ENCODE data around the gene PTPRN2. TPM values are rescaled to one million over a fixed set of nuclear protein-coding genes. Genes with fewer than 3 reads are reported as not detected.

Gene PTPRN2
- total RNA-seq, 1 experiment from 2014 or later: not detected

DNA sequence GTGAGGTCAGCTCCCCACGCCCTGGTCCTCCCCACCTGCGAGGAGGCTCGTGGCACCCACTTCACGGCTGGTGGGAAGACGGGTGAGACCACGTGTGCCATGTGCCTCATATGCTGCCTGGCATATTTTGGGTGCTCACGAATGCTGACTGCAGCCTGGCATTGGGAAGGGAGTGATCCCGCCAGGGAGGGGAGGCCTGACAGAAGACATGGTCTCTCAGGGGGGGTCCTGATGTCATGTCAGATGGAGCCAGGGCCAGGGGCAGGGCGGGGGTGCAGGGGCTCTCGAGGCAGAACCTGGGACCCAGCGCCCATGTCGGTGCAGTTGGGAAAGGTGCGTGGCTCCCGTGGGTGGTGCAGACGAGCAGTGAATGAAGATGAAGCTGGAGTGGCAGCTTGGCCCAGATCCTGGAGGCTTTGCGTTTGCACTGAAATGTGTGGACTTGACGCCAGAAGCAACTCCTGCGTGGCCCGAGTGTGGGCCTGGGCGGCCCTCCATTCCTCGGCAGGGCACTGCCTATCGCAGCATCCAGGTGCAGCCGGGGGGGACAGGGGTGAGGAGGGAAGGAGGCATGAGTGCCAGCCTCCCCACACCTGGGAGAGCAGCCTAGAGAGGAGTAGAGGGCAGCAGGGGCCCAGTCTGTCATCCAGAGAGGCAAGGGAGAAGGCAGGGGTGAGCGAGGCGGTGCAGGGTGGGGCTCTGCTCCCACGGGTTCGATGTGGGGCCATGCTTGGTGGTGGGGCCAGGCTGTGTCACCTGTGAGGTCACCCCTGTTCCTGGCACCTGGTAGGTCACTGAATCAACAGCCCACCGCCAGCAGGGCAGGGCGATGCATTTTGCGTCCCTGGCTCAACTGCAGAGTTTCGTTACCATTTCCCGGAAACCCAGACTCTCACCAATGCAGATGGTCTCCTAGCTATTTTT lies 865.2 kb downstream of the PTPRN2 start:
- ChIA-PET POLR2A (ENCODE audit: unreplicated experiment) (no interaction called here), CTCF (no interaction called here)
- peaks cover 4% of the 10 kb centered on the region; the same call in 1 of the 2 replicates for H4K20me1 ChIP-seq (ENCODE audit: insufficient read depth)
- H3K4me1 ChIP-seq (replicated peaks; ENCODE audit: insufficient read depth): no peaks in the 10 kb centered on the region
- H3K4me2 ChIP-seq: no peak overlapping the region
- H3K9me2 ChIP-seq (ENCODE audit: insufficient read depth): no peaks in the 10 kb centered on the region
- peaks cover 99% of the 10 kb centered on the region for H3K27me3 ChIP-seq (ENCODE audit: insufficient read depth, low read depth)
- TF ChIP-seq EZH2 (IDR thresholded peaks at IDR 0.05; ENCODE audit: low read depth): no peak
- TF ChIP-seq, protein P1, sequence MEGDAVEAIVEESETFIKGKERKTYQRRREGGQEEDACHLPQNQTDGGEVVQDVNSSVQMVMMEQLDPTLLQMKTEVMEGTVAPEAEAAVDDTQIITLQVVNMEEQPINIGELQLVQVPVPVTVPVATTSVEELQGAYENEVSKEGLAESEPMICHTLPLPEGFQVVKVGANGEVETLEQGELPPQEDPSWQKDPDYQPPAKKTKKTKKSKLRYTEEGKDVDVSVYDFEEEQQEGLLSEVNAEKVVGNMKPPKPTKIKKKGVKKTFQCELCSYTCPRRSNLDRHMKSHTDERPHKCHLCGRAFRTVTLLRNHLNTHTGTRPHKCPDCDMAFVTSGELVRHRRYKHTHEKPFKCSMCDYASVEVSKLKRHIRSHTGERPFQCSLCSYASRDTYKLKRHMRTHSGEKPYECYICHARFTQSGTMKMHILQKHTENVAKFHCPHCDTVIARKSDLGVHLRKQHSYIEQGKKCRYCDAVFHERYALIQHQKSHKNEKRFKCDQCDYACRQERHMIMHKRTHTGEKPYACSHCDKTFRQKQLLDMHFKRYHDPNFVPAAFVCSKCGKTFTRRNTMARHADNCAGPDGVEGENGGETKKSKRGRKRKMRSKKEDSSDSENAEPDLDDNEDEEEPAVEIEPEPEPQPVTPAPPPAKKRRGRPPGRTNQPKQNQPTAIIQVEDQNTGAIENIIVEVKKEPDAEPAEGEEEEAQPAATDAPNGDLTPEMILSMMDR (conservative IDR thresholded peaks at IDR 0.05): no peak
- H3K9me3 ChIP-seq (ENCODE audit: insufficient read depth, low read depth): no peaks in the 10 kb centered on the region
- no peak overlapping the region for H3K27ac ChIP-seq
- no peak for DNase-seq
- H3K79me2 ChIP-seq (ENCODE audit: low read depth): no peaks in the 10 kb centered on the region
- intact Hi-C loops (cut with micrococcal nuclease; ENCODE audit: unreplicated experiment): no loop called here
- H3F3A ChIP-seq (ENCODE audit: insufficient read depth, low read depth): no peaks in the 10 kb centered on the region
- H2AFZ ChIP-seq: no peak overlapping the region
- H3K36me3 ChIP-seq (ENCODE audit: low read depth): no peaks in the 10 kb centered on the region
- H3K4me3 ChIP-seq: no peak overlapping the region
- BruUV-seq (replicated peaks): no TSS peak

DNA sequence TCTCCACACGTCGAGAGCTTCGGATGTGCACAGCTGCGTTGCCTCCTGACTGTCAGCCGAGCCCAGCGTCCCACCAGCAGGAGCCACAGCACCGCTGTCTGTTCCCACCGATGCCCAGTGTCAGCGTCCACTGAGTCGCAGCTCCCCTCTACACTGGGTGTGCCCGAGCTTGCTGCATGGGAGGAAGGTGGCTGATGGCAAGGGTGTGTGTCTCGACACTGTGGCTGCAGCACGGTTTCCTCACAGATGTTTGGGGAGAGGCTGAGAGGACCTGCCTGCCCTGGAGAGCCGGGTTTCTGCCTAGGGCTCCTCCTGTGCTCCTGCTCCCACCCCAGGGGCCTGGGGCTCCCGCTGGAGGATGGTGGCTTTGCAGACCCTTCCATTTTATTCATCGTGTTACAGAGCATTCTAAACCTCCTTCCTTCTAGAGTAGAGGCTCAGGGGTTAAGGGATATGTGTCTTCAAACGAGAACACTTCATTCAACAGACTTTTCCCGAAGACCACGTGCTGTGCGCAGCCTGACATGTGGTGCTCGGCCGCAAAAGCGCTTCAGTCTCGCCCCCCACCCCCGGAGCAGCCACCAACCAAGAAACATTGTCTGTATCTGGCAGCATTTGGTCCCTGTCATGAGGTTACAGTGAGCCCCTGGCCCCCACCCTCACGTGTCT lies 866.0 kb downstream of the PTPRN2 start:
- H2AFZ ChIP-seq: no peak overlapping the region
- H3K27ac ChIP-seq: no peak overlapping the region
- no peaks in the 10 kb centered on the region for H3K4me1 ChIP-seq (replicated peaks; ENCODE audit: insufficient read depth)
- DNase-seq: no peak
- no peaks in the 10 kb centered on the region for H3K79me2 ChIP-seq (ENCODE audit: low read depth)
- BruUV-seq (replicated peaks): no TSS peak
- H3K27me3 ChIP-seq (ENCODE audit: insufficient read depth, low read depth): peaks cover 96% of the 10 kb centered on the region
- no peaks in the 10 kb centered on the region for H3K9me3 ChIP-seq (ENCODE audit: insufficient read depth, low read depth)
- intact Hi-C loops (cut with micrococcal nuclease; ENCODE audit: unreplicated experiment): no loop called here
- H4K20me1 ChIP-seq (ENCODE audit: insufficient read depth): peaks cover 4% of the 10 kb centered on the region; the same call in 1 of the 2 replicates
- H3K4me2 ChIP-seq: no peak overlapping the region
- POLR2A ChIA-PET (ENCODE audit: unreplicated experiment): no interaction called here
- CTCF ChIA-PET: no interaction called here
- H3K36me3 ChIP-seq (ENCODE audit: low read depth): no peaks in the 10 kb centered on the region
- TF ChIP-seq, protein P1 (conservative IDR thresholded peaks at IDR 0.05): no peak
- no peak for TF ChIP-seq EZH2 (IDR thresholded peaks at IDR 0.05; ENCODE audit: low read depth)
- H3K4me3 ChIP-seq: no peak overlapping the region
- H3F3A ChIP-seq (ENCODE audit: insufficient read depth, low read depth): no peaks in the 10 kb centered on the region
- no peaks in the 10 kb centered on the region for H3K9me2 ChIP-seq (ENCODE audit: insufficient read depth)

DNA sequence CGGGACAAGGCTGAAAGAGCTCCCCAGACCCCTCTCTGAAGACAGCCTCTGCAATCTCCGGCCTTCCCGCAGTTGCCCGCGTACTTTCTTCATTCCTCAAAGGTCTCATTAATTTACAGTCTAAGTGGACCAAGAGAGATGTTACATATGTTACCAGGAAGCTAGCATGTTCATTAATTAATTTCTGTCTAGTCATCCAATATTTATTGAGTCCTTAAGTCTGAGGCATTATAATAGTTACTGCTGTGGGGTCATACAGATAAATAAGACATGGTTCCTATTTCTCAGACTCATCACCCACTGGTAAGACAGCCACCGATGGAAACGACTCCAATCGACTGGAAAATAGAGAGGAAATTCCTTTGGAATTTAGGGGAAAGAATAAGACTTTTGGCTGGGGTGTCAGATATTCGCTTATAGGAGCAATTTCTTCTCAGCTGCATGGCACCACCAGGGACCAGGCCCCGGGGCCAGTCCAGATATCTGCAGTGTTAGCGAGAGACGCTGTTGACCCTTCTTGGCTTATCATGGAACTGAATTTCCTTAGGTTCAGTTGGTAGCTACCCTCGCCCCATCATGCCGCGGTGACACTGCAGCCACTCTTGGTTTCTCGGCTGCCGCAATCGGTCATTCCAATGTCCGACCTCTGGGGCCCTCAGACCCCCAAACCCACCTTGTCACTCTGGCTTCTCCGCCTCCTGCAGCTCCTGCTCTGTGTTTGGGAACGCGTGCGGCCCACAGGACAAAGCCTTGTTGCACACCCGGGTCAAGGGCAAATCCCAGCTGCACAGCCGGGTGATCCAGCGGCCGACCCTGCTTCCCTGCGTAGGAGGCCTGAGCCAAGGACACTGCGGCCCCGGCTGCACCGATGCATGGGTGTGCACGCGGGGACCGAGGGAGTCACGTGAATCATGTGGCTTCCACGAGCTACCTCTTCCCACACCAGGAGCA lies 867.6 kb downstream of the PTPRN2 start:
- no peaks in the 10 kb centered on the region for H3K36me3 ChIP-seq (ENCODE audit: low read depth)
- DNase-seq: no peak
- H3K79me2 ChIP-seq (ENCODE audit: low read depth): no peaks in the 10 kb centered on the region
- ChIA-PET POLR2A (ENCODE audit: unreplicated experiment) (no interaction called here), CTCF (no interaction called here)
- H3K27me3 ChIP-seq (ENCODE audit: insufficient read depth, low read depth): peaks cover 91% of the 10 kb centered on the region
- H3K9me3 ChIP-seq (ENCODE audit: insufficient read depth, low read depth): no peaks in the 10 kb centered on the region
- H2AFZ ChIP-seq: no peak overlapping the region
- H3K4me2 ChIP-seq: no peak overlapping the region
- no peaks in the 10 kb centered on the region for H3K4me1 ChIP-seq (replicated peaks; ENCODE audit: insufficient read depth)
- intact Hi-C loops (cut with micrococcal nuclease; ENCODE audit: unreplicated experiment): no loop called here
- TF ChIP-seq, protein P1 (conservative IDR thresholded peaks at IDR 0.05): no peak
- peak; percentile 78; the same call in 1 of the 2 replicates for TF ChIP-seq EZH2 (IDR thresholded peaks at IDR 0.05; ENCODE audit: low read depth)
- no peaks in the 10 kb centered on the region for H3K9me2 ChIP-seq (ENCODE audit: insufficient read depth)
- peaks cover 4% of the 10 kb centered on the region; the same call in 1 of the 2 replicates for H4K20me1 ChIP-seq (ENCODE audit: insufficient read depth)
- H3K27ac ChIP-seq: no peak overlapping the region
- no peak overlapping the region for H3K4me3 ChIP-seq
- no peaks in the 10 kb centered on the region for H3F3A ChIP-seq (ENCODE audit: insufficient read depth, low read depth)
- BruUV-seq (replicated peaks): no TSS peak

Data from PC-9 (cell line).